ENCODE data around the gene NMB.
"Not testable (repeated sequence)": the region's sequence is repeated elsewhere in the genome, so short reads cannot be mapped to it uniquely, and the experiment has no call there.

NMB gene, protein sequence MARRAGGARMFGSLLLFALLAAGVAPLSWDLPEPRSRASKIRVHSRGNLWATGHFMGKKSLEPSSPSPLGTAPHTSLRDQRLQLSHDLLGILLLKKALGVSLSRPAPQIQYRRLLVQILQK

GRCh38 chr15:84658080-84658787 lies at the start of gene NMB:
Gene NMB (minus strand): TSS chr15:84658199. CDS start chr15:84658152, 47 bp downstream.
- peak within 1 kb of the TSS; percentile 66 to 79 (median 70) for H3K4me3 ChIP-seq (ENCODE audit: low read depth in 1 of 5, low read length in 5 of 5)
- peaks cover 10 to 53% (median 47%) of the 10 kb centered on the region in 5 donors for H3K4me1 ChIP-seq (ENCODE audit: control insufficient read depth in 5 of 5, insufficient read depth in 5 of 5, low read length in 5 of 5)
- H3K9ac ChIP-seq (ENCODE audit: low read length in 5 of 5) = peak within 1 kb of the TSS; percentile 75 to 94 (median 84)
- H3K36me3 ChIP-seq (ENCODE audit: control insufficient read depth in 5 of 5, insufficient read depth in 5 of 5, low read length in 5 of 5) = peaks cover 0 to 3% (median 0%) of the 10 kb centered on the region in 5 donors
- no peaks in the 10 kb centered on the region for H3K27me3 ChIP-seq (ENCODE audit: control insufficient read depth in 5 of 5, insufficient read depth in 4 of 5, low read length in 5 of 5)
- H3K27ac ChIP-seq (ENCODE audit: low read depth, low read length) = peak within 1 kb of the TSS; percentile 93
- H3K9me3 ChIP-seq (ENCODE audit: control insufficient read depth in 5 of 5, low read length in 5 of 5) = no peaks in the 10 kb centered on the region

DNA sequence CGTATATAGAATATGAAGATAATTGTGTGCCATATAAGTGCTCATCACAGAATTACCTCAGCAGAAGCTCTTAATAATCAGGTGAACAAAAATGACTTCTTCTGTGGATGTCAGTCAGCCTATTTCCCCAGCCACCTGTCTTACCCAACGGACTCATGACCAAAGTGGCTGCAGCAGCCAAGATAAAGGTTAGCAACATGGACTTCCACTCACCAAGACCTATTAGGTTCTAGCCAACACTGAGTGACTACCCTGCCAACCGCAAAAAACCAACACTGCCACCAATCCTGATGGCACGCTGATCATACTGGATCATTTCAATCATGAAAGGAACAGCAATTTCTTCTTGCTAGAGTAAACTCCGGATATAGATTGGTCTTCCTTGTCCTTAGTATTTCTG lies 45.8 kb upstream of the NMB start:
- peaks cover 0 to 2% (median 0%) of the 10 kb centered on the region in 5 donors for H3K36me3 ChIP-seq (ENCODE audit: control insufficient read depth in 5 of 5, insufficient read depth in 5 of 5, low read length in 5 of 5)
- no peaks in the 10 kb centered on the region for H3K27me3 ChIP-seq (ENCODE audit: control insufficient read depth in 5 of 5, insufficient read depth in 4 of 5, low read length in 5 of 5)
- H3K4me3 ChIP-seq (ENCODE audit: low read depth in 1 of 5, low read length in 5 of 5) = no peak overlapping the region
- no peak overlapping the region for H3K9ac ChIP-seq (ENCODE audit: low read length in 5 of 5)
- peaks cover 4 to 25% (median 21%) of the 10 kb centered on the region in 5 donors for H3K4me1 ChIP-seq (ENCODE audit: control insufficient read depth in 5 of 5, insufficient read depth in 5 of 5, low read length in 5 of 5)
- no peak overlapping the region for H3K27ac ChIP-seq (ENCODE audit: low read depth, low read length)
- no peaks in the 10 kb centered on the region for H3K9me3 ChIP-seq (ENCODE audit: control insufficient read depth in 5 of 5, low read length in 5 of 5)

DNA sequence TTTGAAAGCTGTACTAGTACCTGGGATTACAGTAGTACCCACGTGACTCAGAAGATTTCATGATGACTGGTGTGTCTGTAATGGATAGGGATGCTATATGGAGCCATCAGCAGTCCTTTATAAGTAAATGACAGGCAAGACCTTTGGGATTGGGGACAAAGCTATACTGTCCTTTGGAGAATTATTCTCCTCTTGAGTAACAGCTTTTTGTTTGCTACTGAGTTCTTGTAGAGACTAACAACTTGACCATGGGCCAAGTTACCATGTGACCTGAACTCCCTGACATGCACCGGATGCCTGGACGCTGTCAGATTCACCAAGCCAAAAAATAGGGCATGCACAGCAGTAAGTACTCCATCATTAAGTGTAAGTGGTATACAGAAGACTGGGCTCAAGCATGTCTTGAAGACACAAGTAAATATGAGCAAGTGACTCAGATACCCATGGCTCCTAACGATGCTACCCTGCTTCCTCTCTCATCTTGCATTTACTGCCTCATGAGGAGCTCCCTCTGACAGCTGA lies 45.0 kb upstream of the NMB start:
- no peaks in the 10 kb centered on the region for H3K27me3 ChIP-seq (ENCODE audit: control insufficient read depth in 5 of 5, insufficient read depth in 4 of 5, low read length in 5 of 5)
- peak overlapping the region; percentile 46 for H3K27ac ChIP-seq (ENCODE audit: low read depth, low read length)
- H3K9ac ChIP-seq (ENCODE audit: low read length in 5 of 5) = peak overlapping the region in 2 of 5 donors; percentile 21 to 58
- H3K9me3 ChIP-seq (ENCODE audit: control insufficient read depth in 5 of 5, low read length in 5 of 5) = no peaks in the 10 kb centered on the region
- no peak overlapping the region for H3K4me3 ChIP-seq (ENCODE audit: low read depth in 1 of 5, low read length in 5 of 5)
- H3K4me1 ChIP-seq (ENCODE audit: control insufficient read depth in 5 of 5, insufficient read depth in 5 of 5, low read length in 5 of 5) = peaks cover 4 to 25% (median 21%) of the 10 kb centered on the region in 5 donors
- H3K36me3 ChIP-seq (ENCODE audit: control insufficient read depth in 5 of 5, insufficient read depth in 5 of 5, low read length in 5 of 5) = peaks cover 0 to 2% (median 0%) of the 10 kb centered on the region in 5 donors

DNA sequence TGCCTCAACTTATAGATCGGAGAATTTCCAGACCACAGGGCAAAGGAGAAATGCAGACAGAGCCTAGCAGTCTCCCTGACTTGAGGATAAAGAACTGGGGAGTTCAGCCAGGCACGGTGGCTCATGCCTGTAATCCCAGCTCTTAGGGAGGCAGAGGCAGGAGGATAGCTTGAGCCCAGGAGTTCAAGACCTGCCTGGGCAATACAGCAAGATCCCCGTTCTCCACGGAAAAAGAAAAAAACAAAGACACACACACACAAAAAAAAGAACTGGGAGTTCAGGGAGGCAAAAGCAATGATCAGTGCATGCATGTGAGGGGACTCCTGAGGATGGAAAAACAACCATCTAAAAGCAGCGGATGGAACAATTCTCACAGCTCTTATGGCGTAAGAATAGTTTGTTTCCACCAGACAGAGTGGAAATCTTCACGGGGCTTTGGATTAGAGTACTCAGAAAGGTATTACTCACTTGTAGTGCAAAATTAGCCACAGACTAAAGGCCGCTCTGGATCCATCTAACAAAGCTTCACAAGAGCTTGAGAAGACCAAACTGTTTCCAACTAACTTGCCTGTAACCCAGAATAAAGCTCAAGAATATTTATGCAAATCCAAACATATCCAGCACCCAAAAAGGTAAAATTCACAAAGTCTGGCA lies 41.7 kb upstream of the NMB start:
- peaks cover 4 to 20% (median 17%) of the 10 kb centered on the region in 5 donors for H3K4me1 ChIP-seq (ENCODE audit: control insufficient read depth in 5 of 5, insufficient read depth in 5 of 5, low read length in 5 of 5)
- no peaks in the 10 kb centered on the region for H3K36me3 ChIP-seq (ENCODE audit: control insufficient read depth in 5 of 5, insufficient read depth in 5 of 5, low read length in 5 of 5)
- no peak overlapping the region for H3K4me3 ChIP-seq (ENCODE audit: low read depth in 1 of 5, low read length in 5 of 5)
- H3K9ac ChIP-seq (ENCODE audit: low read length in 5 of 5) = peak overlapping the region in 1 of 5 donors; percentile 30
- H3K27me3 ChIP-seq (ENCODE audit: control insufficient read depth in 5 of 5, insufficient read depth in 4 of 5, low read length in 5 of 5) = no peaks in the 10 kb centered on the region
- no peaks in the 10 kb centered on the region for H3K9me3 ChIP-seq (ENCODE audit: control insufficient read depth in 5 of 5, low read length in 5 of 5)
- H3K27ac ChIP-seq (ENCODE audit: low read depth, low read length) = no peak overlapping the region

DNA sequence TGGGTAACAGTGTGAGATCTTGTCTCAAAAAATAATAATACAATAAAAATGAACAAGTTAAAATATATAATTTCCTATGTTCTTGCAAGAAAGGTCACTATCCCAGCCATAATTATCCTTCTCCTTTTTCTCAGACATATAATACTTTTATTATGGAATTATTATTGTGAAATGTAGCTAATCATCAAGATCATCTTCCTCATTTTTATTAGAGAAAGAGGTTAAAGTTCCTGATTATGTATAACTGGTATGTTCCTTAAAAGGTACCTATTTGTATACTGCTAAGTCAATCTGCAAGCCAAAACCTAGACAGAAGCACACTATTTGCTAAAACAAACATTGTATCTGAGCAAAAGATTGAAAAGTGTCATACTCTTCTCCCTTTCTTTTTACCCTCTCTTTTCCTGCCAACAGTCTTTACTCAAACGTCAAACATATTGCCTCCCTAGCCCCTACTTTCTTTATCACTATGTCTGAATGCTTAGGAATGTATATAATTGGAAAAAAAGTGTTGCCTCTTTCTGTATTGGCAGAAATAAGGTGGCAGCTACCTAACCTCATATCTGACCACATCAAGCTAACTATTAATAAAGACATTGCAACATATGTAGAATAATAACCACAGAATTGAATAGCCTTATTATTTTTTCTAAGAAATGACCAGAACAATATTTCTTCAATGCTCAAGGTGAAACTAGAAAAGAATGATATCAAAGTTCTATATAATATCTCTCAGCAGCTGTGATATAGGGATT lies 39.4 kb upstream of the NMB start:
- Histone ChIP-seq H3K4me3 (ENCODE audit: low read depth in 1 of 5, low read length in 5 of 5) (no peak overlapping the region), H3K9me3 (ENCODE audit: control insufficient read depth in 5 of 5, low read length in 5 of 5) (no peaks in the 10 kb centered on the region), H3K4me1 (ENCODE audit: control insufficient read depth in 5 of 5, insufficient read depth in 5 of 5, low read length in 5 of 5) (peaks cover 0 to 6% (median 6%) of the 10 kb centered on the region in 5 donors), H3K27ac (ENCODE audit: low read depth, low read length) (no peak overlapping the region), H3K36me3 (ENCODE audit: control insufficient read depth in 5 of 5, insufficient read depth in 5 of 5, low read length in 5 of 5) (no peaks in the 10 kb centered on the region), H3K27me3 (ENCODE audit: control insufficient read depth in 5 of 5, insufficient read depth in 4 of 5, low read length in 5 of 5) (no peaks in the 10 kb centered on the region), H3K9ac (ENCODE audit: low read length in 5 of 5) (no peak overlapping the region)

GRCh38 chr15:84696757-84697156 lies 38.8 kb upstream of the NMB start:
- Histone ChIP-seq H3K27ac (ENCODE audit: low read depth, low read length) (no peak overlapping the region), H3K4me3 (ENCODE audit: low read depth in 1 of 5, low read length in 5 of 5) (no peak overlapping the region), H3K27me3 (ENCODE audit: control insufficient read depth in 5 of 5, insufficient read depth in 4 of 5, low read length in 5 of 5) (no peaks in the 10 kb centered on the region), H3K9ac (ENCODE audit: low read length in 5 of 5) (no peak overlapping the region), H3K36me3 (ENCODE audit: control insufficient read depth in 5 of 5, insufficient read depth in 5 of 5, low read length in 5 of 5) (no peaks in the 10 kb centered on the region), H3K9me3 (ENCODE audit: control insufficient read depth in 5 of 5, low read length in 5 of 5) (no peaks in the 10 kb centered on the region), H3K4me1 (ENCODE audit: control insufficient read depth in 5 of 5, insufficient read depth in 5 of 5, low read length in 5 of 5) (peaks cover 0 to 6% (median 4%) of the 10 kb centered on the region in 5 donors)

DNA sequence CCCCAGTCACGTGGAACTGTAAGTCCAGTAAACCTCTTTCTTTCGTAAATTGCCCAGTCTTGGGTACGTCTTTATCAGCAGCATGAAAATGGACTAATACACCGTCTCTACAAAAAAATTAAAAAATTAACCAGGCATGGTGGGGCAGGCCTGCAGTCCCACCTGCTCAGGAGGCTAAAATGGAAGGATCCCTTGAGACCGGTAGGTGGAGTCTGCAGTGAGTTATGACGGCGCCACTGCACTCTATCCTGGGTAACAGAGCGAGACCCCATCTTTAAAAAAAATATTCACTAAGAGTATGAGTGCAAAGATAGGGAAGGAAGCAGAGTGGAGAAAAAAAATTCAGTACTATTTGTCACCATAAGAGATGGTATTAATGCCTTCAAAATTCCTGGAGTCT lies 32.3 kb upstream of the NMB start:
- Histone ChIP-seq H3K9ac (ENCODE audit: low read length in 5 of 5) (no peak overlapping the region), H3K27ac (ENCODE audit: low read depth, low read length) (no peak overlapping the region), H3K4me3 (ENCODE audit: low read depth in 1 of 5, low read length in 5 of 5) (no peak overlapping the region), H3K4me1 (ENCODE audit: control insufficient read depth in 5 of 5, insufficient read depth in 5 of 5, low read length in 5 of 5) (peaks cover 0 to 6% (median 0%) of the 10 kb centered on the region in 5 donors), H3K36me3 (ENCODE audit: control insufficient read depth in 5 of 5, insufficient read depth in 5 of 5, low read length in 5 of 5) (peaks cover 3 to 18% (median 11%) of the 10 kb centered on the region in 5 donors), H3K27me3 (ENCODE audit: control insufficient read depth in 5 of 5, insufficient read depth in 4 of 5, low read length in 5 of 5) (no peaks in the 10 kb centered on the region), H3K9me3 (ENCODE audit: control insufficient read depth in 5 of 5, low read length in 5 of 5) (no peaks in the 10 kb centered on the region)

GRCh38 chr15:84689858-84690257 lies 31.9 kb upstream of the NMB start:
- peaks cover 0 to 6% (median 0%) of the 10 kb centered on the region in 5 donors for H3K4me1 ChIP-seq (ENCODE audit: control insufficient read depth in 5 of 5, insufficient read depth in 5 of 5, low read length in 5 of 5)
- H3K9ac ChIP-seq (ENCODE audit: low read length in 5 of 5) = no peak overlapping the region
- no peak overlapping the region for H3K27ac ChIP-seq (ENCODE audit: low read depth, low read length)
- no peaks in the 10 kb centered on the region for H3K27me3 ChIP-seq (ENCODE audit: control insufficient read depth in 5 of 5, insufficient read depth in 4 of 5, low read length in 5 of 5)
- no peaks in the 10 kb centered on the region for H3K9me3 ChIP-seq (ENCODE audit: control insufficient read depth in 5 of 5, low read length in 5 of 5)
- peaks cover 3 to 18% (median 11%) of the 10 kb centered on the region in 5 donors for H3K36me3 ChIP-seq (ENCODE audit: control insufficient read depth in 5 of 5, insufficient read depth in 5 of 5, low read length in 5 of 5)
- H3K4me3 ChIP-seq (ENCODE audit: low read depth in 1 of 5, low read length in 5 of 5) = no peak overlapping the region

DNA sequence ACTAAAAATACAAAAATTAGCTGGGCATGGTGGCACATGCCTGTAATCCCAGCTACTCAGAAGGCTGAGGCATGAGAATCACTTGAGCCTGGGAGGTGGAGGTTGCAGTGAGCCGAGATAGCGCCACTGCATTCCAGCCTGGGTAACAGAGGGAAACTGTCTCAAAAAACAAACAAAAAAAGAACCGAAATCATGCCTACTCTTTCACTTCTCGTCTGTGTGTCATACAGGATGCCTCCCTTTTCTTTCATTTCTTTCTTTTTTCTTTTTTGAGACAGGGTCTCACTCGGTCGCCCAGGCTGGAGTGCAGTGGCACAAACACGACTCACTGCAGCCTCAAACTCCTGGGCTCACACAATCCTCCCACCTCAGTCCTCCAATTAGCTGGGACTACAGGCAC lies 28.4 kb upstream of the NMB start:
- H3K36me3 ChIP-seq (ENCODE audit: control insufficient read depth in 5 of 5, insufficient read depth in 5 of 5, low read length in 5 of 5) = peaks cover 3 to 18% (median 13%) of the 10 kb centered on the region in 5 donors
- H3K27me3 ChIP-seq (ENCODE audit: control insufficient read depth in 5 of 5, insufficient read depth in 4 of 5, low read length in 5 of 5); H3K9me3 ChIP-seq (ENCODE audit: control insufficient read depth in 5 of 5, low read length in 5 of 5); H3K4me1 ChIP-seq (ENCODE audit: control insufficient read depth in 5 of 5, insufficient read depth in 5 of 5, low read length in 5 of 5); H3K4me3 ChIP-seq (ENCODE audit: low read depth in 1 of 5, low read length in 5 of 5); H3K9ac ChIP-seq (ENCODE audit: low read length in 5 of 5); H3K27ac ChIP-seq (ENCODE audit: low read depth, low read length): not testable (repeated sequence)
